ENCODE results near the gene DNMBP.
"Not testable (repeated sequence)": the region's sequence is repeated elsewhere in the genome, so short reads cannot be mapped to it uniquely, and the experiment has no call there.

DNMBP gene

GRCh38 chr10:99984211-99985034 is 25.3 kb downstream of the DNMBP start:
- DNase-seq = peak; percentile 63

GRCh38 chr10:99983280-99983988 is 26.3 kb downstream of the DNMBP start:
- no peak for DNase-seq

GRCh38 chr10:99982728-99983127 is 27.0 kb downstream of the DNMBP start:
- DNase-seq = no peak

- no peak for DNase-seq
These were observed 28.1 kb downstream of the DNMBP start for GRCh38 chr10:99981581-99982199.

- no peak for DNase-seq
These were observed 30.6 kb downstream of the DNMBP start for GRCh38 chr10:99979066-99979685.

- no peak for DNase-seq
These were observed 31.8 kb downstream of the DNMBP start for GRCh38 chr10:99977916-99978315.

- DNase-seq = no peak
These were observed 32.7 kb downstream of the DNMBP start for GRCh38 chr10:99976886-99977665.

GRCh38 chr10:99975942-99976809 is 33.6 kb downstream of the DNMBP start:
- peak; percentile 32 for DNase-seq

- DNase-seq = no peak
These were observed 34.5 kb downstream of the DNMBP start for GRCh38 chr10:99975106-99975829.

GRCh38 chr10:99973190-99973589 is 36.6 kb downstream of the DNMBP start:
- DNase-seq = no peak

- DNase-seq = no peak
These were observed 41.8 kb downstream of the DNMBP start for GRCh38 chr10:99967961-99968360.

GRCh38 chr10:99966306-99966705 is 43.4 kb downstream of the DNMBP start:
- DNase-seq = no peak

- DNase-seq = no peak
These were observed 44.0 kb downstream of the DNMBP start for GRCh38 chr10:99965700-99966099.

- DNase-seq = no peak
These were observed 45.0 kb downstream of the DNMBP start for GRCh38 chr10:99964791-99965190.

GRCh38 chr10:99963467-99964165 is 46.1 kb downstream of the DNMBP start:
- DNase-seq = not testable (repeated sequence)

- no peak for DNase-seq
These were observed 50.9 kb downstream of the DNMBP start for GRCh38 chr10:99958806-99959205.

GRCh38 chr10:99958302-99958701 is 51.4 kb downstream of the DNMBP start:
- DNase-seq = no peak

GRCh38 chr10:99953510-99953909 is 56.2 kb downstream of the DNMBP start:
- not testable (repeated sequence) for DNase-seq

- DNase-seq = no peak
These were observed 56.9 kb downstream of the DNMBP start for GRCh38 chr10:99952799-99953198.

GRCh38 chr10:99946051-99946450 is 63.7 kb downstream of the DNMBP start:
- not testable (repeated sequence) for DNase-seq

Measured in hematopoietic multipotent progenitor cell treated with erythropoietin and hydrocortisone succinate and interleukin-3 and kit ligand, for 8 days (in vitro differentiated cells).